DND-41 (cell line): ENCODE measurements around the gene KCNMB1.

Source experiments
- CTCF ChIP-seq: IDR thresholded peaks from 2 replicates; pipeline ENCODE4 v1.5.1; 2012; ENCODE audit warnings: borderline replicate concordance, low read length, moderate library complexity, mild to moderate bottlenecking; ENCODE audit not compliant: poor library complexity, severe bottlenecking; ENCODE audit errors: extremely low read depth
- EZH2 ChIP-seq: IDR thresholded peaks from 3 replicates; pipeline ENCODE4 v1.6.1; 2012; ENCODE audit warnings: borderline replicate concordance, low read depth, mild to moderate bottlenecking, moderate library complexity, low read length, inconsistent platforms; ENCODE audit not compliant: severe bottlenecking

DNA sequence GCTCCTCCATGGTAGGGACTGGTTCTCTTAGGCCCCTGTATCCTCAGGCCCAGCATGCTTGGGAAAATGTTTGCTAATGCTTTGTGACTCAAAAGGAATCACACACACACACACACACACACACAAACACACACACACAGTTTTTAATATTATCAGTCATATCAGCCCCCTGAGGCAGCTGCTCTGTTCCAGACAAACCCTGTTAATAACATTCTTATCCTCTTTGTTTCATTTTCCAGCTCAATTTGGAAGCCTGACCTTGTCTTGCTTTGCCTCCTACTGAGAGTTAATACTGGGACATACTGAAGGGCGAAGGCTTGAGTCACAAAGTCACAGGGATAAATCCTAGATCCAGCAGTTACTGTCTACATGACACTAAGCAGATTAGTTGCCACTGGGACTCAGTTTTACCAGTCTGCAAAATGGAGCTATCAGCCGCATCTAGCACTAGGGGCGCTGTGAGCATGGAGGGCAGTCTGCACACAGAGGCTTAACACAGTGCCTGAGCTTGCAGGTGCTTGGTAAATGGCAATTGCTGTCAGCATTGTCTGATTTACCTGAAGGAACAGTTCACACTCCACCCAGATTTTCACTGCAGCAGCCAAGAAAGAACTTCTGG, 37.1 kb upstream of the KCNMB1 start:
- peak; percentile 24 for TF ChIP-seq CTCF
- TF ChIP-seq EZH2 = no peak
